Natural killer cell (primary cell): Measurements from ENCODE around the gene LENG1. TPM values are rescaled to one million over a fixed set of nuclear protein-coding genes. Genes with fewer than 3 reads are reported as not detected.

Experiments used
- ATAC-seq, 3 donors: fragments of 150-1000 bp in 2 of 3; fragments of 200-7000 bp in 1 of 3; cut with Tn5 transposase; 1 replicate in 1 of 3; 2 replicates in 2 of 3; pipeline ENCODE4 v1.10.0; 2021; ENCODE audit warnings: mild to moderate bottlenecking in 2 of 3, moderate library complexity in 2 of 3
- DNase-seq, 2 donors: peaks; one replicate each; pipeline versions ENCODE4 v3.0.0 to v3.0.0-alpha.2; 2013 to 2021; ENCODE audit warnings: mixed read lengths in 1 of 2
- H3K27ac ChIP-seq: one replicate; pipeline ENCODE4 v1.5.1; 2013; ENCODE audit warnings: mild to moderate bottlenecking, low read length
- H3K27me3 ChIP-seq: one replicate; pipeline ENCODE4 v1.6.1; 2013; ENCODE audit warnings: low read length; ENCODE audit not compliant: control insufficient read depth, insufficient read depth
- H3K36me3 ChIP-seq: one replicate; pipeline ENCODE4 v1.6.1; 2013; ENCODE audit warnings: low read length; ENCODE audit not compliant: control insufficient read depth, insufficient read depth
- H3K4me1 ChIP-seq: one replicate; pipeline ENCODE4 v1.6.1; 2013; ENCODE audit warnings: low read length; ENCODE audit not compliant: control insufficient read depth, insufficient read depth
- H3K4me3 ChIP-seq: one replicate; pipeline ENCODE4 v1.5.1; 2013; ENCODE audit warnings: low read length
- H3K9me3 ChIP-seq: one replicate; pipeline ENCODE4 v1.6.1; 2013; ENCODE audit warnings: low read length; ENCODE audit not compliant: control insufficient read depth, insufficient read depth
- H3K27ac Mint-ChIP-seq, 2 donors: one replicate each; pipeline ENCODE4 v1.8.0; 2022; ENCODE audit warnings: mild to moderate bottlenecking in 2 of 2, mixed read lengths in 2 of 2, moderate library complexity in 1 of 2
- H3K27me3 Mint-ChIP-seq, 2 donors: one replicate each; pipeline ENCODE4 v1.8.0; 2022; ENCODE audit warnings: low read depth in 2 of 2, mixed read lengths in 2 of 2
- H3K36me3 Mint-ChIP-seq: one replicate; pipeline ENCODE4 v1.8.0; 2022; ENCODE audit warnings: mixed read lengths
- H3K4me1 Mint-ChIP-seq, 2 donors: one replicate each; pipeline ENCODE4 v1.8.0; 2022; ENCODE audit warnings: mixed read lengths in 2 of 2
- H3K4me3 Mint-ChIP-seq: one replicate; pipeline ENCODE4 v1.8.0; 2022; ENCODE audit warnings: mild to moderate bottlenecking, moderate library complexity, mixed read lengths
- H3K9me3 Mint-ChIP-seq, 2 donors: one replicate each; pipeline ENCODE4 v1.8.0; 2022; ENCODE audit warnings: mixed read lengths in 2 of 2
- CTCF ChIP-seq: fragments of 200-600 bp; IDR thresholded peaks from one replicate; pipeline ENCODE4 v1.8.0; 2022; ENCODE audit warnings: antibody characterized with exemption
- WGBS: methylation state at CpG from one replicate; pipeline ENCODE4 v1.1.7; 2013; ENCODE audit warnings: missing lambda C conversion rate; ENCODE audit not compliant: insufficient coverage; 5-methylcytosine and 5-hydroxymethylcytosine counted together
- intact Hi-C: fragments of 100-400 bp; cut with micrococcal nuclease; formaldehyde crosslinking; loops from one replicate; pipeline ENCODE4 v1.14.2; 2022
- total RNA-seq, 4 donors: library from RNA; stranded (reverse); fragments of 120-200 nt in 1 of 4; gene quantifications; one replicate each; pipeline versions ENCODE4 v1.2.3 to v1.2.4, GENCODE V29; 2013 to 2022

Gene LENG1
- total RNA-seq, 3 donors from 2014 or later (not counting 1 experiment from before 2014, with no cell fraction given): 8.3 to 9.4 (median 9.1) TPM

- whole genome bisulfite sequencing: 3% methylated on average over 28 of the region's 28 CpGs
- DNase-seq (peak in 1 of 2 donors; percentile 78), ATAC-seq (no peak)
- H3K4me3 ChIP-seq: peak overlapping the region; percentile 56
- peak overlapping the region; percentile 92 for H3K4me3 Mint-ChIP-seq
- H3K27me3 Mint-ChIP-seq: no peaks in the 10 kb centered on the region
- peak overlapping the region; percentile 87 to 88 for H3K27ac Mint-ChIP-seq
- H3K4me1 Mint-ChIP-seq: peaks cover 27 to 44% of the 10 kb centered on the region in 2 donors
- peak overlapping the region; percentile 67 for H3K27ac ChIP-seq
- peaks cover 23% of the 10 kb centered on the region for H3K36me3 ChIP-seq
- no peaks in the 10 kb centered on the region for H3K36me3 Mint-ChIP-seq
- no peaks in the 10 kb centered on the region for H3K9me3 ChIP-seq
- intact Hi-C loops: loop anchor here (1.0 kb wide), 4 partner anchors 12 to 76 kb away; partner anchors contain the start of genes CNOT3, LENG1 and NDUFA3
- no peaks in the 10 kb centered on the region for H3K27me3 ChIP-seq
- no peak for TF ChIP-seq CTCF
- H3K9me3 Mint-ChIP-seq: no peaks in the 10 kb centered on the region
- peaks cover 24% of the 10 kb centered on the region for H3K4me1 ChIP-seq
These were observed 45.0 kb downstream of the LENG1 start for GRCh38 chr19:54114340-54115108.

GRCh38 chr19:54109651-54110050 is 49.9 kb downstream of the LENG1 start:
- no peak for TF ChIP-seq CTCF
- Histone ChIP-seq H3K4me1 (peaks cover 9% of the 10 kb centered on the region), H3K9me3 (no peaks in the 10 kb centered on the region), H3K27me3 (no peaks in the 10 kb centered on the region), H3K36me3 (peaks cover 46% of the 10 kb centered on the region), H3K27ac (no peak overlapping the region), H3K4me3 (no peak overlapping the region)
- Mint-ChIP-seq H3K36me3 (no peaks in the 10 kb centered on the region), H3K27ac (no peak overlapping the region), H3K27me3 (no peaks in the 10 kb centered on the region), H3K4me3 (no peak overlapping the region), H3K9me3 (no peaks in the 10 kb centered on the region), H3K4me1 (peaks cover 15 to 26% of the 10 kb centered on the region in 2 donors)
- ATAC-seq (no peak), DNase-seq (no peak)
- WGBS: 93% methylated on average over 5 of the region's 6 CpGs
- intact Hi-C loops: no loop called here

GRCh38 chr19:54108496-54108895 is 51.0 kb downstream of the LENG1 start:
- Histone ChIP-seq H3K9me3 (no peaks in the 10 kb centered on the region), H3K36me3 (peaks cover 46% of the 10 kb centered on the region), H3K4me3 (no peak overlapping the region), H3K27ac (no peak overlapping the region), H3K4me1 (peaks cover 2% of the 10 kb centered on the region), H3K27me3 (no peaks in the 10 kb centered on the region)
- H3K4me3 Mint-ChIP-seq: no peak overlapping the region
- peaks cover 5 to 17% of the 10 kb centered on the region in 2 donors for H3K4me1 Mint-ChIP-seq
- no peak for ATAC-seq
- H3K27ac Mint-ChIP-seq: no peak overlapping the region
- no peak for TF ChIP-seq CTCF
- 89% methylated on average over 6 of the region's 7 CpGs for WGBS
- no peak for DNase-seq
- intact Hi-C loops: no loop called here
- no peaks in the 10 kb centered on the region for H3K36me3 Mint-ChIP-seq
- no peaks in the 10 kb centered on the region for H3K9me3 Mint-ChIP-seq
- H3K27me3 Mint-ChIP-seq: no peaks in the 10 kb centered on the region
